DOHH2 (cell line): Measurements from ENCODE around the gene DPP6.

ENCODE experiments used
- CTCF ChIP-seq: fragments of 200-600 bp; sonication (generic); IDR thresholded peaks from one replicate; pipeline ENCODE4 v1.5.1; 2014; ENCODE audit warnings: antibody characterized with exemption, mild to moderate bottlenecking, low read depth, low read length; ENCODE audit not compliant: poor library complexity, severe bottlenecking
- EZH2phosphoT487 ChIP-seq: fragments of 200-600 bp; sonication (generic); IDR thresholded peaks from 2 replicates; pipeline ENCODE4 v1.6.1; 2017; ENCODE audit warnings: borderline replicate concordance, mild to moderate bottlenecking, antibody characterized with exemption, low read length, moderate library complexity, mixed read lengths

- no peak for TF ChIP-seq CTCF
- no peak for TF ChIP-seq EZH2phosphoT487
These were observed 115.6 kb downstream of the DPP6 start for GRCh38 chr7:154167807-154168206.
